NCI-H2107 treated with DMSO at 0.1 percent for 48 hours (cell line): ENCODE measurements around the gene TAS1R2.
"Not testable (repeated sequence)": the region's sequence is repeated elsewhere in the genome, so short reads cannot be mapped to it uniquely, and the experiment has no call there.

Experiments used
- DNase-seq: peaks from one replicate; lab custom pipeline; 2025; ENCODE audit not compliant: unreplicated experiment; lab: John Stamatoyannopoulos, UW

TAS1R2 gene

DNA sequence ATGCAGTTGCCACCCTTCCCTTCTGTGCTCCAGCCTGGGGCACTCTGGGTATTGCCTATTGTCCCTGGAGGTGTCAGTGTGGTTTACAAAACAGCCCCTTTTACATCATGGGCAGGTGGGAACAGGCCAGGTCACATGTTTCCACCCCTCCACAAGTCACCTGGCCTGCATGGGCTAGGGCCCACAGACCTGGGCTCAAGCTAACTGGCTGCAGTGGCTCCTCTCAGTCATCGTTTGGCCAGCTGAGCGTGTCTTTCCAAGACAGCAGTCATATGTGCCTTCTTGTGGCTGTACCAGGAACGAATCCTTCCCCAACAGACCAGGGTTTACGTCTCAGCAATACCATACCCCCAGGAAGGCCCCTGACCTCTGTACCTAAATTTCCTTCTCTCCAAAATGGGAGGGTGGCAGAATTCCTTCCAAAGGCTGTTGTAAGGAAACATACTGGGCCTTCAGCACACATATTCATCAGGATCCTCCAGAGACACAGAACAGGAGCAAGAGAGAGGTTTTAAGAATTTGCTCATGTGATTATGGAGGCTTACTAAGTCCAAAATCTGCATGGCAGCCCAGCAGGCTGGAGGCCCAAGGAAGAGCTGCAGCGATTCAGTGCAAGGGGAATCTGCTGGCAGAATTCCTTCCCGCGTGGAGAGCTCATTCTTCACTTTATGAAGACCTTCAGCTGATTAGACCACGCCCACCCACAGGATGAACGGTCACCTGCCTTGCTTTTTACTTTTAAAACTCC is 10.6 kb upstream of the TAS1R2 start:
- DNase-seq, result no peak

DNA sequence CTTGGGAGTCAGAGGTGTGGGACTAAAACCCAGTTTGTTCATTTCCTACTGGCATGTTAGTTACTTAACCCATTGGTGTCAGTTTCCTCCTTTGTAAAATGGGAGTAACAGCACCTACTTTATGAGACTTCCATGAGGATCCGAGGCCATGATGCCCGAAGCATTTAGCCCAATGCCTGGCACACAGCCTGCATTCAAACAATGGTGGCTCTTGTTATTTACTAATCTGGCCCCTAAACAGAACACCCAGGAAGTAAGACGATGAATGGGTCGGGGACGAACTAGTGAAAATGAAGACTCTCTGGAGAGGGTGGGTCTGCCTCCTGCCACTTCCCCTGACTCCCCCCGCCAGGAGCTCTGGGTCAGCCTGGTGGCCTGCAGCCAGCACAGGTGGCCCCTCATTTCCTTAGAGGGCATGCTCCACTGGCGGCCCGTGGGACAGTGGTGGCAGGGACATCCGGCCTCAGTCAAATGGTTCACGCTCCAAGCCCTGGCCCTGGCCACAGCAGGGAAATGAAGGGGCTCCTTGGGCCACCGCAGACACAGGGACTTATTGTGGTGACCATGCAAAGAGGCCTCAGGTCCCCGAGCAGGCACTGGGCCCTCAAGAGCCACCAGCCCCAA is 9.5 kb upstream of the TAS1R2 start:
- no peak for DNase-seq

- no peak for DNase-seq
Observed at GRCh38 chr1:18868354-18868753, 8.9 kb upstream of the TAS1R2 start.

DNA sequence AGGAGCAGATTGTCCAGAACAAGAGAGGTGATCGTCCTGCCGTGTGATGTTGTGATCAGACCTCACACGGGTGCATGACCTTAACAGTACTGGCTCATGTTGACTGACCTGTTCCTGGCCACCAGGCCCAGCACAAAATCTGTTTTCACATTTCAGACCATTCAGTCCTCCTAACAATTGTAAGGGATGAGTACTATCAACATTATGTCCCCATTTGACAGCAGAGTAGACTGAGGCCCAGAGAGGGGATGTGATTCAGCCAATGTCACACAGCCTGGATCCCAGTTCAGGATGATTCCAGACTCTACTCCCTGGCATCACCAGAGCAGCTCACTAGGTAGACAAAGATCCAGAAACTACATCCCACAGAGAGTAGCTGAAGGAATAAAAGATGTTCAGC is 7.4 kb upstream of the TAS1R2 start:
- DNase-seq, result no peak

DNA sequence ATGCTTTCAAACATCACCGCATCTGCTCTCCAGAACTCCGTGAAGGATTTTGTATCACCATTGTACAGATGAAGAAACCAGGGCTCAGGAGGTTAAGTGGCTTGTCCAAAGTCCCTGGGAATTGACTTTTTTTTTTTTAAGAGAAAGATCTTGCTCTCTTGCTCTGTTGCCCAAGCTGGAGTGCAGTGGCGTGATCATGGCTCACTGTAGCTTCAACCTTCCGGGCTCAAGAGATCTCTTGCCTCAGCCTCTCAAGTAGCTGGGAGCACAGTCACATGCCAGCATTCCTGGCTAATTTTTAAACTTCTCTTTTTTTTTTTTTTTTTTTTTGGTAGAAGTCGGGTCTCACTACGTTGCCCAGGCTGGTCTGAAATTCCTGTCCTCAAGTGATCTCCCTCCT is 6.9 kb upstream of the TAS1R2 start:
- DNase-seq, result no peak

- DNase-seq, result no peak
Observed at GRCh38 chr1:18865176-18865575, 5.7 kb upstream of the TAS1R2 start.

DNA sequence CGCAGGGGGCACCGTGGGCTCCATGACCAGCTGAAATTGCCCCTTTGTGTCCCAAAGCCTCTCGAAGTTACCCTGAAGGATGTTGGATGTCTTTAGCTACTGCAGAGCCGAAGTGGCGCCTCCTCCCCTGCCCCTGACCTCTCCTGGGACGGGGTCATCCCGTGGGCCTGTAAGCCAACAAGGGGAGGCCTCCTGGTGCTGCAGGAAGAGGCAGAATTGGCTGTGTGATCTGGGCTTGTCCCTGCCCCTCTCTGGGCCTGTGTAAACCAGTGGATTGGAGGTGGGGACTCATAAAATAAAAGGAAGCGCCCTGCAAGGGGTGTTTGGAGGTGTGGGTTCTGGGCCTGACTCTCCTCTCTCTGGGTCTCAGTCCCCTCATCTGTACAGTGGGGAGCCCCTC is 2.1 kb upstream of the TAS1R2 start:
- DNase-seq, result no peak

GRCh38 chr1:18861082-18861481 is 1.6 kb upstream of the TAS1R2 start:
- DNase-seq, result no peak

DNA sequence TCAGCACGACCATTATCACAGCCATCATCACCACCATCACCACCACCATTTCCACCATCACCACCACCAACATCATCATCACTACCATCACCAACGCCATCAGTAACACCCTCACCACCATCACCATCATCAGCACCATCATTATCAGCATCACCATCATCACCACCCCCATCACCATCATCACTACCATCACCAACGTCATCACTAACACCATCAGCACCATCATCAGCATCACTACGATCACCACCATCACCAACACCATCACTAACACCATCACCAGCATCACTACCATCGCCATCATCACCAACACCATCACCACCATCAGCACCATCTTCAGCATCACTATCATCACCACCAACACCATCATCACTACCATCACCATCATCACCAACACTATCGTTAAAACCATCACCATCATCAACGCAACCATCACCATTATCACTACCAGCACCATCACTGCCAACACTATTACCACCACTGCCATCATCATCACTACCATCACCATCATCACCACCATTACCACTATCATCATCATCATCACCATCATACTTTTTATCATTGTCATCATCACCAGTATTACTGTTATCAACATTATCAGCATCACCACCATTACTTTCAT is 1.3 kb downstream of the TAS1R2 start:
- DNase-seq, result no peak

GRCh38 chr1:18856435-18856834 is 3.0 kb downstream of the TAS1R2 start:
- no peak for DNase-seq

DNA sequence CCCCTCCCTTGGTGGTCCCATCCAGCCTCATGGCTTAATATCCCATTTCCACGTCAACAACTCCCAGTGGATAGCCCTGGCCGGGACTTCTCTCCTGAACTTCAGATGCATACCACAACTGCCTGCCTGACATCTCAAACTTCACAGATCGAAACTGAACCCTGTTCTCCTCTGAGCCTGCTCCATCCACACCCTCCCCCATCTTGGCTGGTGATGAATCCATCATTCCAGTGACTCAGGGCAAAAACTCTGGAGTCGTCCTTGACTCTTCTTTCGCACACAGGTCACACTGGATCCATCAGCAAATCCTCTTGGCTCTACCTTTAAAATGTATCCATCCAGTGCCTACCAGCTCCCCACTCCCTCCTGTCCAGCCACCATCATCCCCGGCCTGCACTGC is 3.9 kb downstream of the TAS1R2 start:
- DNase-seq, result no peak

DNA sequence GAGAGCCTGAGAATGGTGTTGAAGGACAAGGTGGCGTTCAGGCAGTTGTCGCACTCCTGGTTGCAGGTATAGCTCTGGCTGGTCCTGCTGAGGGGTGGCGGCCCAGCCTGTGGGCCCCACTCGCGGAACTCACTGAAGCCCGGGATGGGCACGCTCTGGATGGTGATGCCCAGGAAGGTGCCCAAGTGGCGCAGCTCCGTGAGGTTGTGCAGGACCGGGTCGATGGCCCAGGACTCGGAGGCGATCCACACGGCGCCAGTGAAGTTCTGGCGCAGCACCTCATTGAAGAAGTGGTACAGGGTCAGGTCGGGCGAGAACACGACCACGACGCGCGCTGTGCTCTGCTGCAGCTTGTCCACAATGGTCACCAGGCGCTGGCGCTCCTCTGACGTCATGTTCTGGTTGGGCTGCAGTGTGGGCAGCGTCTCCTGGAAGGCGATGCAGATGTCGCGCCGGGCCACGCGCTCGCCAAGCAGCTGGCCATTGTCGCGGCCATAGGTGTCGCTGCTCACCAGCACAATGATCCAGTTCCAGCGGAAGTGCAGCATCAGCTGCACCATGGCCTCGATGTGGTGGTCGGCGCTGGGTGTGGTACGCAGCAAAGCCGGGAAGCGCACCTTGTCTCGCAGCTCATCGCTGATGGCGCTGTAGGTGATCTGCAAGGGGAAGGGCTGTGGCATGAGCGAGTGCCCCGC is 5.0 kb downstream of the TAS1R2 start:
- no peak for DNase-seq

DNA sequence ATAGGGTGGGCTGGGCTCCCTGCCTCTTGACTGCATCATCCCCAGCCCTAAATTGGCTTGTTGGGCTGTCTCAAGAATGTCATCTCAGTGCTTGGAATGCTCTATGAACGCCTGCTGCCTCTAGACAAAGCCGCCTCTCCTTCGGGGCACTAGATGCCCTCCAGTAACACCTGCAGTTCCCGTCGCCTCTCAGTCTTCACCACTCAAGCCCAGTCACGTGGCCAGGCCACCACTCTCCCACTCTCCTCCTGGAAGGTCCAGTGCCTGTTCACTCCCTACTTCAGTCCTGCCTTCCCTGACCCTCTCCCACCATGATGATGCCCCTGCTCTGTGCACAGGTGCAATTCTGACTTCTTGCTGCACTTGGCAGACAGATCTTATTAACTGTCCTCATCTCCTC is 7.0 kb downstream of the TAS1R2 start:
- DNase-seq, result no peak

DNA sequence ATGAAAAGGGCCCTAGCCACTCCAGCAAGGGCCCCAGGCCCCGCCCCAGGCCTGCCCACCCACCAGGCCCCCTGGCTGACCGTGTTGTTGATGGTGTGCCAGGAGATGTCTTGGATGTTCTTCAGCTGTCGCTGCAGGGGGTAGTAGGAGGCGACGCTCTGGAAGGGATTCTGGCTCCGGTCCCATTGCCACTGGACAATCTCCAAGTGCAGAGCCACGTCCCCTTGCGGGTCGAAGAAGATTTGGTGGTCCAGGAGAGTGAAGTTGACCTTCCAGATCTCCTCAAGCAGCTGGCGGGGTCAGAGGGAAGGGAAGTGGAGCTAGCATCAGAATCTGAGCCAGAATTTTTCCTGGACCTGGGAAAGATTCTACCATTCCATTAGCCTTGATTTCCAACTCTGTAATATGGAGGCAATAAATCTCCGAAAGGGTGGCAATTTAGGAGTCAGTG is 10.2 kb downstream of the TAS1R2 start:
- no peak for DNase-seq

- not testable (repeated sequence) for DNase-seq
Observed at GRCh38 chr1:18847723-18848122, 11.7 kb downstream of the TAS1R2 start.

DNA sequence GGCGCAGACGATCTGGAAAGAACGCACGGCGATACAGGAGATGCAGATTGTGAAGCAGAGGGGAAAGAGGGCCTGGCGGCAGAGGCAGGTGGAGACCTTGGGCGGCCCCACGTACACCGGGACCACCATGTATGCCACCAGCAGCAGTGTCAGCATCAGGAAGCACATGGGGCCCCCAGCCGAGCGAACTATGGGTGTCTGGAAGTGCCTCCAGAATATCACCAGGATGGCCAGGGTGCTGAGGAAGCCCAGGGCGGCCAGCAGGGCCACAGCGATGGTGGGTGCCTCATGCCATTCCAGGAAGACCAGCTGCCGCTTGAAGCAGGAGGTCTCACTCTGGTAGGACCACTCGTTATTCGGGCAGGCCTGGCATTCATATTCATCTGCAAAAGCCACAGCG is 19.3 kb downstream of the TAS1R2 start:
- DNase-seq, result no peak

GRCh38 chr1:18836654-18837053 is 22.8 kb downstream of the TAS1R2 start:
- DNase-seq, result no peak

DNA sequence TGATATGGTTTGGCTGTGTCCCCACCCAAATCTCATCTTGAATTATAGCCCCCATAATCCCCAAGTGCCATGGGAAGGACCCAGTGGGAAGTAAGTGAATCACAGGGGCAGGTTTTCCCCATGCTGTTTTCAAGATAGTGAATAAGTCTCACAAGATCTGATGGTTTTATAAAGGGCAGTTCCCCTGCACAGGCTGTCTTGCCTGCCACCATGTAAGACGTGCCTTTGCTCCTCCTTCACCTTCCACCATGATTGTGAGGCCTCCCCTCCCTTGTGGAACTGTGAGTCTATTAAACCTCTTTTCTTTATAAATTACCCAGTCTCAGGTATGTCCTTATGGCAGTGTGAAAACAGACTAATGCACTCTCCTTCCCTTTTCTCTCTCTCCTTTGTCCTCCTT is 27.1 kb downstream of the TAS1R2 start:
- DNase-seq, result not testable (repeated sequence)

- DNase-seq, result no peak
Observed at GRCh38 chr1:18831656-18832055, 27.8 kb downstream of the TAS1R2 start.

DNA sequence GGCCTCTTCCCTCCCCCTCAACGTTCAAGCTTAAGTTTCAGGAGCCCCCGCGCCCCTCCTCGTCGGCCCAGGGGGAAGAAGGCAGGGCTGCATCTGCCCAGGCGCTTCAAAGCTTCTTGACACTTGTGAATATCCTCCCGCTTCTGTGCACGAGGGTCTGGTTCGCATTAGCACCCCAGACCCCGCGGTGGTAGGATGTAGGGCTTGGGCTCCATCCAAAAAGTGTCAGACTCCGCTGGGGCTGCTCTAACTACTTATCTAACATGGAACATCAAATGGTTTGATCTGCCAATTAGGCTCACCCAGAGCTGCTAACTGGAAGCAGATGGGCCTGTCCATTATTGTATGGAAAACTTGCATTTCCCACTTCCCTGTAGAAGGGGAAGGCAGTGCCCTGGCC is 28.9 kb downstream of the TAS1R2 start:
- no peak for DNase-seq

DNA sequence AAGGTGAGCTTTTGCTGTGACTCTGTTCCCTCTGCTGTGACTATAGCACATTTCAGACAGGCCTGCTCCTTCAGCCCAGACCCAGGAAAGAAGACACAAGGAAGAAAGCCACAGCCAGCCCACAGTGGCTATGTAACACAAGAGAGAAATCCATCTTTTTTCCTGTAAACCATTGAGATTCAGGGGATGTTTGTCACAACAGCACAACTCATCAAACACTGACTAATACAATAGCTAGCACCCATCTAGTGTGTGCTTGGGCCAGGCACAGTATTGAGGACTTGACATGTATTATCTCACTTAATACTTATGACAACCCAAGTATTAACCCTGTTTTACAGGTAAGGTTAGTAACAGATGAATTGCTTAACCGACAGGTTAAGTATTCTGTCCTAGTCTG is 29.8 kb downstream of the TAS1R2 start:
- DNase-seq, result no peak

DNA sequence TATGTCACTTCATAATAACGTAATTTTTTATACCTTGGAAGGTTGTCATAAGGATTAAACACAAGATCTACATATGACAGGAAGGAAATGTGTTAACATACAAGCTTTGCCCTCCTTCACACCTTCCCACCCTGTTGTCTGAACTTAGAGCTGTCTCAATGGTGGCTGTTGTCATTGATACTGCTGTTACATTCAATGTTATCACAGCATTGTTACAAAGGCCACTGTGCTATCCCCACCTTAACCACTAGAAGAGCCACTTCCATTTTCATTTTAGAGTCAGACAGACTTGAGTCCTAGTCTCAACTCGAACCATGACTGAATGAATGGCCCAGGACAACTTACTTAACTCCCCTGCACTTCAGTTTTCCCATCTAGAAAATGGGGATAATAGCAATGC is 31.2 kb downstream of the TAS1R2 start:
- no peak for DNase-seq
